Inflammatory macrophage treated with lipopolysaccharide for 4 hours (primary cell): ENCODE measurements around the gene HCAR1.
"Not testable (repeated sequence)": the region's sequence is repeated elsewhere in the genome, so short reads cannot be mapped to it uniquely, and the experiment has no call there.

ENCODE experiments used
- DNase-seq: peaks from one replicate; pipeline ENCODE4 v3.0.0-alpha.2; 2020

HCAR1 gene, protein sequence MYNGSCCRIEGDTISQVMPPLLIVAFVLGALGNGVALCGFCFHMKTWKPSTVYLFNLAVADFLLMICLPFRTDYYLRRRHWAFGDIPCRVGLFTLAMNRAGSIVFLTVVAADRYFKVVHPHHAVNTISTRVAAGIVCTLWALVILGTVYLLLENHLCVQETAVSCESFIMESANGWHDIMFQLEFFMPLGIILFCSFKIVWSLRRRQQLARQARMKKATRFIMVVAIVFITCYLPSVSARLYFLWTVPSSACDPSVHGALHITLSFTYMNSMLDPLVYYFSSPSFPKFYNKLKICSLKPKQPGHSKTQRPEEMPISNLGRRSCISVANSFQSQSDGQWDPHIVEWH

DNA sequence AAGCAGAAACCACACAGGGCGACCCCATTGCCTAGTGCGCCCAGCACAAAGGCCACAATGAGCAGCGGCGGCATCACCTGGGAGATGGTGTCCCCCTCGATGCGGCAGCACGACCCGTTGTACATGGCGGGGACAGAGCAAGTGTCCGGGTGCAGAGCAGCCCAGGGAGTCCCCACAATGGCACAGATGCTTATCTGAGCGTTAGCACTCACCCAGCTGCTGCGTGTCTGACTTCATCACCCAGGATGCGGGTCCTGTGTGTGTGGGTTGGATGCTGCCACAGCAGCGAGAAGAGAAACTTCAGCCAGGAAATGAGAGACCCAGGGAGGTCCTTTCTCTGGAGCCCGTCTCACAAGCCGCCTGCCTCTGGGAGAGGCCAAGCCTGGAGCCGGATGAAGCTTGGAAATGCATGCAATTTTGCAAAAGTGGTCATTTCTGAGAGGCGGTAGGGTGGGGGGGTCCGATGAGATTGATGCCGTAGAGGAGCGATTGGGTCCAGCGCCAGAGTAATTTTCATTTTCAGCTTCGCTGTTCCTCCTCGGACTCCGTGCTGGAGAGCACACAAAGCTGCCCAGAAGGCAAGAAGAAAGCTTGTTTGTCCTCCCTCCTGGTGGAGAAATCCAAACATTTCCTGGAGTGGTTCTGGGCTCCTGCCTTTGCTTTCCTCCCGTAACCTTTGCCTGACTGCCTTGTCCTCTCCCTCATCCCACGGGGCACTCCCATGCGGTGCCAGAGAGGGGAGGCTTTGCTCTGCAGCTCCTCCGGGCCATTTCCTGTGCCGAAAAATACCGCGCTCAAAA is at the start of gene HCAR1:
TSS of gene HCAR1 (minus strand) at position 630 of the 800 bp plus-strand sequence. CDS start at position 125, 505 bp downstream.
- no peak for DNase-seq

DNA sequence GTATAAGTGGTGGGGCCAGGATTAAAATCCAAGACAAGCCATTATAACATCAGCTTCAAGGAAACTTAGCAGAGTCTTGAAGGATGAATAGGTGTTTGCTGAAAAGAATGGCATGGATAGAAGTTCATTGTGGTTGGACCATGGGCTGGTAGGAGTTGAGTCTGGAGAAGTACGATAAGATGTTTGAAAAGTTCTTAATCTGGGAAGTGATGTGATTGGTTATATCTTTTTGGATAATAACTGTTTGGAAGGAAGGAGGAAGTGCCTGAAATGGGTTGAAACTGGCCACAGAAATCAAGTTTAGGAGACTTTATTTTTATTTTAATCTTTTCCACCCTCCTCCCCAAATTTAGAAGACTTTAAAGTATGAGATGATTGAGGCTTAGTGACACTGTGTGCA is 26.9 kb upstream of the HCAR1 start:
- no peak for DNase-seq

GRCh38 chr12:122754790-122755189 is 24.1 kb upstream of the HCAR1 start:
- no peak for DNase-seq

- peak; percentile 7 for DNase-seq
Observed at GRCh38 chr12:122753319-122753650, 22.6 kb upstream of the HCAR1 start.

DNA sequence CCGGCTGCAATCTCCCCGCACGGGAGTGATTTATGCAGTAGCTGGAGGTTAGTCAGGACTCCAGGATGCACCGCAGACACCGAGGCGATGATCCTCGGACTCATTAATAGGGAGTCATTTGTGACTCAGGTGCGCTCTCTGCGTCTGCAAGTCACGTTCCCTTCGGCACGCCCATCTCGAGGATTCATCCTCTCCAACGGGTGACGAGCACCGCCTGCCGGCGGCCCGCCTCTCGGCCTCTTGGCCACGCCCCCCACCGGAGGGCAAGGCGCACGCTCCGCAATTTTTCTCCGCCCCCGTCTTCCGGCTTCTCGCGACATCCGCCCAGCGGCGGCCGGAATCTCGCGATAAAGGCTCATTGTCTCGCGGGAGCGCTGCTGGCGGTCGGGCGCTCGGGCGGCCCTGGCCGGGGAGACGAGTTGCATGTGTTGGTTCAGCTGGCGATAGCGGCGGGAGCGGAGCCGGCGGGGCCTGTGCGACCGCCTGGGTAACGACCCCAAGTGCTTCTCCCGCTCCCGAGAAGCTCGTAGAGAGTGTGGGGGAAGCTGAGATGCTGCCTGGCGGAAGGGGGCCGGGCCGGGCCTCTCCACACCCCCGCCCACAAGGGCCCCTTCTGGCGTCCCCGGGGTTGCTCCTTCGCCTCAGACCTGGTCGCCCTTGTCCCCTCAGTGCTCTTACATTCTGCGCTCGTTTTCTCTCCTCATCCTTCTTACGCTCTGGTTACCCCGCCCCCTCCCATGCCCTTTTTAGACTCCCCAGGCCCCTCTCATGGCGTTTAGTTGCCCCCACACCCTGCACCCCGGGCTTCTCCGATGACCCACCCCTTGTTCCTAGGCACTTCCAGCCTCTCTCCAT is 22.0 kb upstream of the HCAR1 start, which contains the start of gene DENR:
TSS of gene DENR (plus strand) at position 361 of the 855 bp plus-strand sequence. CDS start 878 bp downstream, outside the sequence.
- peak; percentile 98 for DNase-seq

DNA sequence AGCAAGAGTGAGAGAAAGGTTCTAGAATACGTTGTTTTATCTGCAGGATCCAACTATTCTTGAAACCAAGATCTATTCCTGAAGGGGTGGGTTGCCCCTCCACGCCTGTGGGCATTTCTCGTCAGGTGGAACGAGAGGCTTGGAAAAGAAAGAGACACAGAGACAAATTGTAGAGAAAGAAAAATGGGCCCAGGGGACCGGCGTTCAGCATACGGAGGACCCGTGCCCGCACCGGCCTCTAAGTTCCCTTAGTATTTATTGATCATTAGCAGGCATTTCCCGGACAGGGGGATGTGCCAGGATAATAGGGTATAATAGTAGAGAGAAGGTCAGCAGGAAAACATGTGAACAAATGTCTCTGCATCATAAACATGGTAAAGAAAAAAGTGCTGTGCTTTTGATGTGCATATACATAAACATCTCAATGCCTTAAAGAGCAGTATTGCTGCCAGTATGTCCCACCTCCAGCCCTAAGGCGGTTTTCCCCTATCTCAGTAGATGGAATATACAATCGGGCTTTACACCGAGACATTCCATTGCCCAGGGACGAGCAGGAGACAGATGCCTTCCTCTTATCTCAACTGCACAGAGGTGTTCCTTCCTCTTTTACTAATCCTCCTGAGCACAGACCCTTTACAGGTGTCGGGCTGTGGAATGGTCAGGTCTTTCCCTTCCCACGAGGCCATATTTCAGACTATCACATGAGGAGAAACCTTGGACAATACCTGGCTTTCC is 20.3 kb upstream of the HCAR1 start:
- DNase-seq: not testable (repeated sequence)

DNA sequence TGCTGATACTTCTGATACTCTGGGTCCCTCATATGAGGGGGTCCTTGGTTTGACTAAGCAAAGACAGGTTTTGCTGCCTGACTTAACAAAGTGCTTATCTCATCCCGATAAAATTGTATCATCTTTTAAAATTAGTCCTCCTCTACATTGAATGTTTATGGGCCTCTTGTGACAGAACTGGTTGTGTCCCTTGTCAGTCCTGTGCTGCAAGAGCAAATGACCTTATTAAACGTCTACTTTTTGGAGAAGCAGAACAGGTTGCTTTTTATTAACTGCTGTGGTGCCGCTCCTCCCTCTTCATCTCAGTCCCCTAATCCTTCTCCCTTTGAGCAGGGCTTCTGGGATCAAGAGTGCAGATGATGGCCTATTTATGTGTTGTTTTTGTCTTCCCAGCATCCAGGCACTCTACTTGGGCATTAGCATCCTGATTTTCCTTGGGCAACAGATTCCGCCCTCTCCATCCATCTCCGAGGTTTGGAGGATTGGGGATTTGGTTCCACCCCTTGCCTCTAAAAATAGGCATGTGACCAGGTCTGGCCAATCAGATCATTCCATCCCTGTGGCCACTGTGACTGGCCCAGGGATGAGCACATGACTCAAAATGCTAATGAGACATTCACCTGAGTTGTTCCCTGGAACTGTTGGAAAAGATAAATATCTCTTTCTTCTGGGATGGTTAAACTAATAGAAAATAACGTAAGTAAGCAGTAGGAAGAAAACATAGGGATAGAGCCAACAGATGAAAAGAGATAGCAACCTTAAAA is 19.1 kb upstream of the HCAR1 start:
- no peak for DNase-seq

- DNase-seq: peak; percentile 44
Observed at GRCh38 chr12:122747224-122748135, 16.8 kb upstream of the HCAR1 start.

GRCh38 chr12:122743895-122744525 is 13.4 kb upstream of the HCAR1 start:
- peak; percentile 87 for DNase-seq

DNA sequence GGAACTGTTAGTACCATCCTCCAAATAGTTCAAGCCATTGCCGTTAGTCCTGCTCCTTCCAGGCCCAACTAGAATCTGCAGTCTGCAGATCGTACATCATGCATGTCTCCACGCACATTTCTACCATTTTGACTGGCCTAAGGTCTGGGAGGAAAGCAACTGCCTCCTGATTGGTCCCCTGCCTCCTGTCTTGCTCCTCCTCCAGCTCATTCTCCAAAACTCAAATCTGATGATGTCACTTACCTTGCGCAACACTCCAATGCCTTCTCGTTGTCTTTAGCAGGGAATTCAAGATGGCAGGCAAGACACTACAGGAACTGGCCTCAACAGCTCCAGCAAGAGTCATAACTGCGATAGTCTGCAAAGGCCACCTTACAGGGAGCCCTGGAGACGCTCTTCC is 9.7 kb upstream of the HCAR1 start:
- DNase-seq: peak; percentile 44

- DNase-seq: no peak
Observed at GRCh38 chr12:122738571-122738970, 7.9 kb upstream of the HCAR1 start.

DNA sequence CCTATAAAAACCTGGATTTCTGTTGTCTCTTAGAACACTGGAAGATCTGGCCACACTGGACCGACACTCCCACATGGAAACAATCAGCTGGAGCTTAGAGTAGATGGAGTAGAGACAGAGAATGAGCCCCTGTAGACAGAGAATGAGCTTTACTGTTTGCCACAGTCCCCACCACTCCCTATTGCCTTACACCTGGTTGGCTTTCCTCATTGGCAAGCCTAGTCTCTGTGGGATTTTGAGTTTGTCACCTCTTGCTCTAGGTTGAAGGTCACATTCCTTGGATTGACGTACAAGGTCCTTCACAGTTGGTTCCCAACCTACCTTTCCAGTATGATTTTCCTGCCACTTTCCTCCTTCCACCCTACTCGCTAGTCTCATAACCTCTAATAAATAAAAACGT is 2.0 kb upstream of the HCAR1 start:
- DNase-seq: no peak

DNA sequence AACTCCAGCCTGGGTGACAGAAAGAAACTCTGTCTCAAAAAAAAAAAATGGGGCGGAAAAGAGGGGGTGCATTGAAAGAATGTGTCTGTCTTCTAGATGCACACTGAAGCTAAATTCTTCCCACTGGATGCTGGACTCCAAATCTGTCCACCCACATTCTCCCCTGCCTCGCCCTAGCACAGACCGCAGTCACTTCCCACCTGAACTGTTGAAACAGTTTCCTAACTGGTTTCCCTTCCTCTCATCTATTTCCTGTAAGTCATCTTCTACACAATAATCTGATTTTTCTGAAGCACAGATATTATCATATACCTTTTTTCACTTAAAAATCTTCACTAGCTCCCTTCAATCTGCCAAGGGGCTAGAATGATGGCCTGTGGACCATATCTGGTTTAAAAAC is 1.5 kb upstream of the HCAR1 start:
- peak; percentile 63 for DNase-seq

DNA sequence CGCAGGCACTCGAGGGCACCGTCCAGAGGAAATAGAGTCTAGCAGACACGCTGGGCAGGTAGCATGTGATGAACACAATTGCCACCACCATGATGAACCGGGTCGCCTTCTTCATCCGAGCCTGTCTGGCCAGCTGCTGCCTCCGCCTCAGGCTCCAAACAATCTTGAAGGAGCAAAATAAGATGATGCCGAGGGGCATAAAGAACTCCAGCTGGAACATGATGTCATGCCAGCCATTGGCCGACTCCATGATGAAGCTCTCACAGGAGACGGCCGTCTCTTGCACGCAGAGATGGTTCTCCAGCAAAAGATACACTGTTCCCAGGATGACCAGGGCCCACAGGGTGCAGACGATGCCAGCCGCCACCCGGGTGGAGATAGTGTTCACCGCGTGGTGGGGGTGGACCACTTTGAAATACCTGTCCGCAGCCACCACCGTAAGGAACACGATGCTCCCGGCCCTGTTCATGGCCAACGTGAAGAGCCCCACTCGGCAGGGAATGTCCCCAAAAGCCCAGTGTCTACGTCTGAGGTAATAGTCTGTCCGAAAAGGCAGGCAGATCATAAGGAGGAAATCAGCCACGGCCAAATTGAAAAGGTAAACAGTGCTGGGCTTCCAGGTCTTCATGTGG is 945 bp downstream of the HCAR1 start:
- DNase-seq: no peak

DNA sequence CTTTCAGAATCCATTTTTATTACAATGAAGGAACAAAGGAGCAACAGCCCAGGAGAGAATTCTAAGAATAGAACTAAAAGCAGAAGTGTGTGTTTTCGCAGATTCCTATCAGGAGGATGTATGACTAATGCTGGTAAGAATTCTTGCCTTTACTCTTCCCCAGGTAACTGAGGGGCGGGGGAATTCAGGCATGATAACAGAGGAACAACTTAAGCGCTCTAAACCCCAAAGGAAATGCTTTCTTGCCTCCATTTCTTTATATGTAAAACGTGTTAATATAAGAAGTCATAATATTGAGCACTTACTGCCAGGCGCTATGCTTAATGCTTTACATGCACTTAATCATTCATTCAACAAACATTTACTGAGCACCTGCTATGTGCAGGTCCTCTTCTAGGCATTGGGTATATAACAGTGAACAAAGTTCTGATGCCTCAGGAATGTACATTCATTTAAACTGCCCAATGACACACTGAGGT is 4.5 kb downstream of the HCAR1 start:
- DNase-seq: peak; percentile 63

- DNase-seq: peak; percentile 35
Observed at GRCh38 chr12:122725452-122726079, 5.1 kb downstream of the HCAR1 start.

DNA sequence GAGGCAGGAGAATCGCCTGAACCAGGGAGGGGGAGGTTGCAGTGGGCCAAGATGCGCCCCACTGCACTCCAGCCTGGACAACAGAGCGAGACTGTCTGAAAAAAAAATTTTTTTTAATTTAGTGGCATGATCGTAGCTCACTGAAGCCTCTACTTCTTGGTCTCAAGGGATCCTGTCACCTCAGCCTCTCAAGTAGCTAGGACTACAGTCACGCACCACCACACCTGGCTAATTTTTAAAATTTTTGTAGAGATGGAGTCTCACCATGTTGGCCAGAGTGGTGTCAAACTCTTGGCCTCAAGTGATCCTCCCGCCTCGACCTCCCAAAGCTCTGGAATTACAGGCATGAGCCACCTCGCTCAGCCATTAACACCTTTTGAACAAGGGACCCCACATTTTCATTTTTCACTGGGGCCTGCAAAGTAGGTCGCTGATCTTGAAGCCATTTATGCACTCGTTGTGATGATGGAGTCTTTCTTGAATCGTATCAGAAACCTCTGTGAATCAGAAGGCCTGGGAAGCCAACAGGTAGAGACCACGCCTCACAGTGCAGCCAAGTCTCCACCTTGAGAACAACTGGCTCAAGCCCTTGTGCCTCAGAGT is 5.9 kb downstream of the HCAR1 start:
- no peak for DNase-seq

DNA sequence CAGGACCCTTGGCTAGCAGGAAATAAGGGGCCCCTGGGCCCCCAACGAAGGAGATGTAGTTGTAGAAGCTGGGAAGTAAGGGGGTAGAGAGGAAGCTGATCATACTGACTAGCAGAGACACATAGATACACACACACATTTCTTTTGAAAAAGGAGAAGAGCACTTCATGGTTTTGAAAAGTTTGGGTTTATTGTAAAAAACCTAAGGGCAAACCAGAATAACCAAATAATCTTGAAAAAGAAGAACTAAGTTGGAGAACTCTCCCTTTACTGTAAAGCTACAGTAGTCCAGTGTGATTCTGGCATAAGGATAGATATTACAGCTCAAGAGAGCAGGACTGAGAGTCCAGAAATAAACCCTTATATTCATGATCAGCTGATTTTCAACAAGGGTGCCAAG is 8.3 kb downstream of the HCAR1 start:
- peak; percentile 58 for DNase-seq
